A549 (cell line): ENCODE results near the gene UNC45B. TPM values are rescaled to one million over a fixed set of nuclear protein-coding genes. Genes with fewer than 3 reads are reported as not detected.

Experiments
- ATAC-seq, 2 experiments: fragments of 200-7000 bp in 1 of 2; fragments of >200 bp in 1 of 2; cut with Nextera tagmentation in 1 of 2; cut with Tn5 transposase in 1 of 2; 3 replicates each; pipeline versions ENCODE4 v1.8.0 to v1.9.1; 2018 to 2020; ENCODE audit warnings: mild to moderate bottlenecking in 1 of 2, moderate library complexity in 1 of 2
- CTCF ChIA-PET: fragments of 300-600 bp; sonication (Branson Sonifier 250); formaldehyde crosslinking; extraction: SDS; loops from one replicate; lab custom pipeline; 2021; ENCODE audit warnings: antibody characterized with exemption, inconsistent platforms; lab: Yijun Ruan, JAX
- POLR2A ChIA-PET: fragments of 350-600 bp; formaldehyde crosslinking; extraction: SDS; loops from one replicate; lab custom pipeline; 2021; ENCODE audit warnings: antibody characterized with exemption, inconsistent platforms; lab: Yijun Ruan, JAX
- DNase-seq, 2 experiments: peaks; one replicate each; pipeline versions ENCODE4 v3.0.0 to v3.0.0-alpha.2; 2011 to 2016; ENCODE audit warnings: low read depth in 1 of 2, low spot score in 1 of 2
- FAIRE-seq: peaks from 2 replicates; lab custom pipeline; 2011; peaks lifted over from hg19 to GRCh38; lab: Jason Lieb, UNC
- H3K27ac ChIP-seq, 2 experiments: fragments of >200 bp; sonication (Bioruptor Twin); formaldehyde crosslinking; 3 replicates each; pipeline ENCODE4 v1.5.1; 2016 to 2017
- H3K4me1 ChIP-seq: fragments of >200 bp; sonication (Bioruptor Twin); formaldehyde crosslinking; 3 replicates; pipeline ENCODE4 v1.6.1; 2016
- H3K4me2 ChIP-seq: fragments of >200 bp; sonication (Bioruptor Twin); formaldehyde crosslinking; 3 replicates; pipeline ENCODE4 v1.6.1; 2016
- H3K4me3 ChIP-seq: fragments of >200 bp; sonication (Bioruptor Twin); formaldehyde crosslinking; 3 replicates; pipeline ENCODE4 v1.5.1; 2016
- H3K9me3 ChIP-seq: fragments of >200 bp; sonication (Bioruptor Twin); formaldehyde crosslinking; 3 replicates; pipeline ENCODE4 v1.6.1; 2016
- BHLHE40 ChIP-seq: IDR thresholded peaks from 2 replicates; pipeline ENCODE4 v1.6.1; 2012; ENCODE audit warnings: low read depth, low read length, inconsistent platforms
- EHF ChIP-seq: fragments of 250-450 bp; sonication (Bioruptor Pico); IDR thresholded peaks from 2 replicates; pipeline ENCODE4 v1.5.0; 2020; ENCODE audit warnings: mild to moderate bottlenecking
- EP300 ChIP-seq, 2 experiments: fragments of >200 bp; sonication (Bioruptor Twin); formaldehyde crosslinking; IDR thresholded peaks; 2 replicates in 1 of 2; 3 replicates in 1 of 2; pipeline ENCODE4 v1.6.1; 2016 to 2017
- ESRRA ChIP-seq: fragments of 150-350 bp; IDR thresholded peaks from 2 replicates; pipeline ENCODE4 v1.6.1; 2014; ENCODE audit warnings: mild to moderate bottlenecking, low read length, borderline replicate concordance
- GATA3 ChIP-seq: IDR thresholded peaks from 2 replicates; pipeline ENCODE4 v1.6.1; 2012; ENCODE audit warnings: borderline replicate concordance
- HDAC2 ChIP-seq: fragments of 200-600 bp; sonication (generic); IDR thresholded peaks from 2 replicates; pipeline ENCODE4 v1.6.1; 2016
- JUN ChIP-seq, 2 experiments: fragments of >200 bp; sonication (Bioruptor Twin); formaldehyde crosslinking; IDR thresholded peaks; 2 replicates in 1 of 2; 3 replicates in 1 of 2; pipeline ENCODE4 v1.6.1; 2016 to 2017
- JUNB ChIP-seq: fragments of >200 bp; sonication (Bioruptor Twin); formaldehyde crosslinking; IDR thresholded peaks from 2 replicates; pipeline ENCODE4 v1.6.1; 2016
- POLR2AphosphoS2 ChIP-seq: conservative IDR thresholded peaks from 2 replicates; pipeline ENCODE4 v1.6.1; 2012; ENCODE audit warnings: low read length, improper control_type of control experiment, inconsistent platforms
- RAD21 ChIP-seq, 2 experiments: fragments of >200 bp in 1 of 2; sonication (Bioruptor Twin) in 1 of 2; formaldehyde crosslinking in 1 of 2; IDR thresholded peaks in 1 of 2; conservative IDR thresholded peaks in 1 of 2; 2 replicates in 1 of 2; 3 replicates in 1 of 2; pipeline ENCODE4 v1.6.1; 2012 to 2018; ENCODE audit warnings: inconsistent platforms in 1 of 2
- RARB ChIP-seq: fragments of 250-450 bp; sonication (Bioruptor Pico); IDR thresholded peaks from 2 replicates; pipeline ENCODE4 v1.8.0; 2021; ENCODE audit warnings: mild to moderate bottlenecking, moderate library complexity
- RFX5 ChIP-seq: fragments of 450-650 bp; IDR thresholded peaks from 2 replicates; pipeline ENCODE4 v1.7.1; 2014; ENCODE audit warnings: antibody characterized with exemption, mild to moderate bottlenecking, moderate library complexity
- TFCP2L1 ChIP-seq: fragments of 250-450 bp; sonication (Bioruptor Pico); IDR thresholded peaks from 2 replicates; pipeline ENCODE4 v1.5.0; 2021; ENCODE audit warnings: mild to moderate bottlenecking
- ZC3H11A ChIP-seq: fragments of 450-650 bp; IDR thresholded peaks from 2 replicates; pipeline ENCODE4 v1.6.1; 2014; ENCODE audit warnings: antibody characterized with exemption, mild to moderate bottlenecking
- ZFP36 ChIP-seq: fragments of 450-650 bp; IDR thresholded peaks from 2 replicates; pipeline ENCODE4 v1.6.1; 2014; ENCODE audit warnings: borderline replicate concordance; ENCODE audit not compliant: partially characterized antibody
- ZNF302 ChIP-seq: fragments of 250-450 bp; sonication (Bioruptor Pico); IDR thresholded peaks from 2 replicates; pipeline ENCODE4 v1.9.0; 2021; ENCODE audit warnings: inconsistent platforms, mild to moderate bottlenecking, moderate library complexity
- ZSCAN20 ChIP-seq: fragments of 250-450 bp; sonication (Bioruptor Pico); IDR thresholded peaks from 2 replicates; pipeline ENCODE4 v1.8.0; 2022; ENCODE audit warnings: mild to moderate bottlenecking, moderate library complexity
- WGBS: methylation state at CpG from one replicate; pipeline ENCODE4 v1.1.6; 2017; ENCODE audit errors: missing lambda C conversion rate; 5-methylcytosine and 5-hydroxymethylcytosine counted together
- polyA minus RNA-seq: library from RNA; depleted of rRNA, polyadenylated mRNA; stranded (reverse); fragments of >200 nt; gene quantifications from 2 replicates; pipeline ENCODE4 v1.2.3, GENCODE V29; 2011; rRNA and poly(A)+ RNA removed
- polyA plus RNA-seq, 4 experiments: library from polyadenylated mRNA; depleted of rRNA in 3 of 4; stranded (reverse); fragments of >200 nt; fragmentation: RNase III in 1 of 4; extraction: RNeasy Plus Mini Kit Qiagen cat#74134 plus additional on column Dnase treatment in 1 of 4; gene quantifications; 2 replicates in 3 of 4; 3 replicates in 1 of 4; pipeline ENCODE4 v1.2.3, GENCODE V29; 2011 to 2017
- TF ChIP-seq, protein P1 (sequence below): fragments of >200 bp; sonication (Bioruptor Twin); formaldehyde crosslinking; IDR thresholded peaks from 2 replicates; pipeline ENCODE4 v1.6.1; 2016
- TF ChIP-seq, protein P2 (sequence below): fragments of 200-600 bp; sonication (generic); IDR thresholded peaks from 2 replicates; pipeline ENCODE4 v1.6.1; 2016; ENCODE audit warnings: antibody characterized with exemption, mild to moderate bottlenecking, moderate library complexity
- TF ChIP-seq, protein P3 (sequence below): fragments of 250-450 bp; sonication (Bioruptor Pico); IDR thresholded peaks from 2 replicates; pipeline ENCODE4 v1.5.0; 2020; ENCODE audit warnings: low read depth, mild to moderate bottlenecking, moderate library complexity
- TF ChIP-seq, protein P4 (sequence below): IDR thresholded peaks from 2 replicates; pipeline ENCODE4 v1.6.1; 2012
- TF ChIP-seq, protein P5 (sequence below): IDR thresholded peaks from 2 replicates; pipeline ENCODE4 v1.6.1; 2012

Gene UNC45B, protein sequence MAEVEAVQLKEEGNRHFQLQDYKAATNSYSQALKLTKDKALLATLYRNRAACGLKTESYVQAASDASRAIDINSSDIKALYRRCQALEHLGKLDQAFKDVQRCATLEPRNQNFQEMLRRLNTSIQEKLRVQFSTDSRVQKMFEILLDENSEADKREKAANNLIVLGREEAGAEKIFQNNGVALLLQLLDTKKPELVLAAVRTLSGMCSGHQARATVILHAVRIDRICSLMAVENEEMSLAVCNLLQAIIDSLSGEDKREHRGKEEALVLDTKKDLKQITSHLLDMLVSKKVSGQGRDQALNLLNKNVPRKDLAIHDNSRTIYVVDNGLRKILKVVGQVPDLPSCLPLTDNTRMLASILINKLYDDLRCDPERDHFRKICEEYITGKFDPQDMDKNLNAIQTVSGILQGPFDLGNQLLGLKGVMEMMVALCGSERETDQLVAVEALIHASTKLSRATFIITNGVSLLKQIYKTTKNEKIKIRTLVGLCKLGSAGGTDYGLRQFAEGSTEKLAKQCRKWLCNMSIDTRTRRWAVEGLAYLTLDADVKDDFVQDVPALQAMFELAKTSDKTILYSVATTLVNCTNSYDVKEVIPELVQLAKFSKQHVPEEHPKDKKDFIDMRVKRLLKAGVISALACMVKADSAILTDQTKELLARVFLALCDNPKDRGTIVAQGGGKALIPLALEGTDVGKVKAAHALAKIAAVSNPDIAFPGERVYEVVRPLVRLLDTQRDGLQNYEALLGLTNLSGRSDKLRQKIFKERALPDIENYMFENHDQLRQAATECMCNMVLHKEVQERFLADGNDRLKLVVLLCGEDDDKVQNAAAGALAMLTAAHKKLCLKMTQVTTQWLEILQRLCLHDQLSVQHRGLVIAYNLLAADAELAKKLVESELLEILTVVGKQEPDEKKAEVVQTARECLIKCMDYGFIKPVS
- polyA plus RNA-seq (2011; rRNA removed) (not detected in 2 replicates), polyA plus RNA-seq (2017; fragmentation: RNase III; extraction: RNeasy Plus Mini Kit Qiagen cat#74134 plus additional on column Dnase treatment) (not detected in 3 replicates), polyA minus RNA-seq (not detected in 2 replicates)
- polyA plus RNA-seq (2012; cell fraction: cytosol; rRNA removed) = not detected in 2 replicates
- polyA plus RNA-seq (2012; cell fraction: nucleus; rRNA removed) = not detected in 2 replicates

DNA sequence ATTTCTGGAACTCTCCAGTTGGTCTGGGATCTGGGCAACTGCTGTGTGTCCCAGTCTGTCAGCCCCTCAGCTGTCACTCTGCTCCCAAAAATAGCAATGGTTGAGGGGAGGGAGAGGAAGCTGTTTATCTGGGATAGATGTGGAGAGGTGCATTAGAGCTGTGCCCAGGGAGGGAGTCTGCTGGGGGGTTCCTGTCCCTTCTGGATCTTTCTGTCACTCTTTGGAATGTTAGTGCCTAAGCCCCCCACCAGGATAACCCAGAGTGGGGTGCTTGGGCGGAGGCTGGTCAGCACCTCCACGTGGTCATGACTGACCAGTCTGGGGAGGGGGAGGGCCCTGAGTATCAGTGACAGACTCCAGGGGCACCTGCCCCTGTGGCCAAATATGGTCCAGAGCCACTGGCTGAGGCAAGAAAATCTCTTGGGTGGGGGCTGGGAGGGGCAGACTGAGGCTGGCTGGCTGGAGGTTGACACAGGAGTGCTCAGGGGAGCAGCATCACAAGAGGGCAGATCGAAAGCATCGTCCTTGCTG, at the start of gene UNC45B:
TSS of gene UNC45B (plus strand) at position 443 of the 531 bp plus-strand sequence. CDS start 447 bp downstream, outside the sequence.
- ATAC-seq = no peak
- 78% methylated on average over 4 of the region's 4 CpGs for WGBS
- H3K4me3 ChIP-seq = no peak within 1 kb of the TSS
- ChIA-PET CTCF (interaction anchor here (0.7 to 3.6 kb wide), 7 partner anchors 13 to 392 kb away, joined by 3 to 17 read pairs (median 4); partner anchors contain the start of gene RAD51D), POLR2A (interaction anchor here (1.2 to 1.5 kb wide), 2 partner anchors 15 to 166 kb away, joined by 3 read pairs; no protein-coding TSS in a partner anchor)
- DNase-seq = no peak
- H3K4me2 ChIP-seq = no peak within 1 kb of the TSS
- no peaks in the 10 kb centered on the region for H3K9me3 ChIP-seq
- no peak for FAIRE-seq
- H3K4me1 ChIP-seq = no peaks in the 10 kb centered on the region
- no peak for TF ChIP-seq EP300 (IDR thresholded peaks at IDR 0.05)
- TF ChIP-seq, all 56 proteins: peak for 0
- H3K27ac ChIP-seq = no peak within 1 kb of the TSS

DNA sequence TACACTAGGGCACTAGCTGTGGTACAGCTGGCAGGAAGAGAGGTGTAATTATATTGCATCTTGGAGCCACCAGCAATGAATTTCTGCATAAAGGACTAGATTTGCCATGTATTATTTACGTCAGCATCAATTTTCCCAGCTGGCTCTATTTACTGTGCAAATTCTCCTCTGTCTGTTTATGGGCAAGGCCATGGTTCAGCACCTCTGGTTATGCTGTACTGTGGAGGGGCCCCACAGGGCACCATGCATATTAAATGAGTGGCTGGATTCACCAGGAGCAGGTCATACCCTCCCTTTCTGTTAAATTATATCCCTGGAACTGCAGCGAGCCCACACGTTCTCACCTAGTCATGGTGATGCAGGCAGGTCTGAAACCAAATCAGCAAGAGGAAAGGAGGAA, 47.7 kb upstream of the UNC45B start:
- Histone ChIP-seq H3K9me3 (no peaks in the 10 kb centered on the region), H3K27ac (no peak overlapping the region), H3K4me3 (no peak overlapping the region), H3K4me2 (no peak overlapping the region), H3K4me1 (peaks cover 8% of the 10 kb centered on the region; the same call in 2 of the 3 replicates)
- ChIA-PET CTCF (interaction anchor here (1.2 to 6.7 kb wide), 4 partner anchors 10 to 101 kb away, joined by 3 to 49 read pairs (median 38); partner anchors contain the start of gene RAD51D), POLR2A (no interaction called here)
- ATAC-seq (no peak), FAIRE-seq (no peak), DNase-seq (no peak)
- TF ChIP-seq RAD21 (conservative IDR thresholded peaks at IDR 0.05 in 1 of 2, IDR thresholded peaks at IDR 0.05 in 1 of 2) (no peak), ZNF302 (no peak), RFX5 (no peak)
- TF ChIP-seq, protein P1, sequence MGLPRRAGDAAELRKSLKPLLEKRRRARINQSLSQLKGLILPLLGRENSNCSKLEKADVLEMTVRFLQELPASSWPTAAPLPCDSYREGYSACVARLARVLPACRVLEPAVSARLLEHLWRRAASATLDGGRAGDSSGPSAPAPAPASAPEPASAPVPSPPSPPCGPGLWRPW = no peak
- TF ChIP-seq, protein P2, sequence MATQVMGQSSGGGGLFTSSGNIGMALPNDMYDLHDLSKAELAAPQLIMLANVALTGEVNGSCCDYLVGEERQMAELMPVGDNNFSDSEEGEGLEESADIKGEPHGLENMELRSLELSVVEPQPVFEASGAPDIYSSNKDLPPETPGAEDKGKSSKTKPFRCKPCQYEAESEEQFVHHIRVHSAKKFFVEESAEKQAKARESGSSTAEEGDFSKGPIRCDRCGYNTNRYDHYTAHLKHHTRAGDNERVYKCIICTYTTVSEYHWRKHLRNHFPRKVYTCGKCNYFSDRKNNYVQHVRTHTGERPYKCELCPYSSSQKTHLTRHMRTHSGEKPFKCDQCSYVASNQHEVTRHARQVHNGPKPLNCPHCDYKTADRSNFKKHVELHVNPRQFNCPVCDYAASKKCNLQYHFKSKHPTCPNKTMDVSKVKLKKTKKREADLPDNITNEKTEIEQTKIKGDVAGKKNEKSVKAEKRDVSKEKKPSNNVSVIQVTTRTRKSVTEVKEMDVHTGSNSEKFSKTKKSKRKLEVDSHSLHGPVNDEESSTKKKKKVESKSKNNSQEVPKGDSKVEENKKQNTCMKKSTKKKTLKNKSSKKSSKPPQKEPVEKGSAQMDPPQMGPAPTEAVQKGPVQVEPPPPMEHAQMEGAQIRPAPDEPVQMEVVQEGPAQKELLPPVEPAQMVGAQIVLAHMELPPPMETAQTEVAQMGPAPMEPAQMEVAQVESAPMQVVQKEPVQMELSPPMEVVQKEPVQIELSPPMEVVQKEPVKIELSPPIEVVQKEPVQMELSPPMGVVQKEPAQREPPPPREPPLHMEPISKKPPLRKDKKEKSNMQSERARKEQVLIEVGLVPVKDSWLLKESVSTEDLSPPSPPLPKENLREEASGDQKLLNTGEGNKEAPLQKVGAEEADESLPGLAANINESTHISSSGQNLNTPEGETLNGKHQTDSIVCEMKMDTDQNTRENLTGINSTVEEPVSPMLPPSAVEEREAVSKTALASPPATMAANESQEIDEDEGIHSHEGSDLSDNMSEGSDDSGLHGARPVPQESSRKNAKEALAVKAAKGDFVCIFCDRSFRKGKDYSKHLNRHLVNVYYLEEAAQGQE = no peak
- 93% methylated on average over 3 of the region's 3 CpGs for WGBS

DNA sequence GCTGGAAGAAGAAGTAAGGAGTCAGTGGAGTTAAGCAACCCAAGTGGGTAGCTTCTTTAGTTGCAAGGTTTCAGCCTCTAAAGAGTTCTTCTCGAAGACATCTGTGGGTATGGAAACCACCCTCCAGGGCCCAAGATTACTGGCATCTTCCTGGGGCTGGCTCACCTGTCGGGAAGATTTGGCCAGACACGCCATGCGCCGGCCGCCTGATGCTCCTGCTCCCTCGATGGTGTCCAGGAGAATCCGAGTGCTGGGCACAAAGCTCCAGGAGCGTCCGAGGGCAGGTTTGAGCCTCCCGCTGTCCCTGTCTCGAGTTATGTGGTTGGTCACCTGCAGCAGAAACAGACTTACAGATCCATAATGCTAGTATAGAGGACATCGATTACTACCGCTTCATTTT, 46.6 kb upstream of the UNC45B start:
- no peak overlapping the region for H3K4me3 ChIP-seq
- WGBS = 91% methylated on average over 10 of the region's 14 CpGs
- ChIA-PET POLR2A (no interaction called here), CTCF (interaction anchor here (1.2 to 6.7 kb wide), 3 partner anchors 11 to 102 kb away, joined by 3 to 43 read pairs (median 32); partner anchors contain the start of gene RAD51D)
- no peak overlapping the region for H3K4me2 ChIP-seq
- DNase-seq = no peak
- H3K9me3 ChIP-seq = no peaks in the 10 kb centered on the region
- no peak overlapping the region for H3K27ac ChIP-seq
- ATAC-seq = no peak
- FAIRE-seq = no peak
- H3K4me1 ChIP-seq = no peaks in the 10 kb centered on the region
- TF ChIP-seq, protein P3, sequence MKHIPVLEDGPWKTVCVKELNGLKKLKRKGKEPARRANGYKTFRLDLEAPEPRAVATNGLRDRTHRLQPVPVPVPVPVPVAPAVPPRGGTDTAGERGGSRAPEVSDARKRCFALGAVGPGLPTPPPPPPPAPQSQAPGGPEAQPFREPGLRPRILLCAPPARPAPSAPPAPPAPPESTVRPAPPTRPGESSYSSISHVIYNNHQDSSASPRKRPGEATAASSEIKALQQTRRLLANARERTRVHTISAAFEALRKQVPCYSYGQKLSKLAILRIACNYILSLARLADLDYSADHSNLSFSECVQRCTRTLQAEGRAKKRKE (CRISPR knock-in tag) = no peak
- TF ChIP-seq ZC3H11A (no peak), RARB (CRISPR knock-in tag) (no peak), ZSCAN20 (CRISPR knock-in tag) (no peak), JUN (IDR thresholded peaks at IDR 0.05) (no peak), GATA3 (no peak), ZNF302 (no peak), BHLHE40 (no peak), JUNB (no peak), ESRRA (no peak), POLR2AphosphoS2 (no peak), EHF (no peak), TFCP2L1 (no peak), HDAC2 (no peak), ZFP36 (no peak), RAD21 (conservative IDR thresholded peaks at IDR 0.05 in 1 of 2, IDR thresholded peaks at IDR 0.05 in 1 of 2) (no peak)
- TF ChIP-seq, protein P1 = no peak
- TF ChIP-seq, protein P4, sequence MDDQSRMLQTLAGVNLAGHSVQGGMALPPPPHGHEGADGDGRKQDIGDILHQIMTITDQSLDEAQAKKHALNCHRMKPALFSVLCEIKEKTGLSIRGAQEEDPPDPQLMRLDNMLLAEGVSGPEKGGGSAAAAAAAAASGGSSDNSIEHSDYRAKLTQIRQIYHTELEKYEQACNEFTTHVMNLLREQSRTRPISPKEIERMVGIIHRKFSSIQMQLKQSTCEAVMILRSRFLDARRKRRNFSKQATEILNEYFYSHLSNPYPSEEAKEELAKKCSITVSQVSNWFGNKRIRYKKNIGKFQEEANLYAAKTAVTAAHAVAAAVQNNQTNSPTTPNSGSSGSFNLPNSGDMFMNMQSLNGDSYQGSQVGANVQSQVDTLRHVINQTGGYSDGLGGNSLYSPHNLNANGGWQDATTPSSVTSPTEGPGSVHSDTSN = no peak
- TF ChIP-seq, protein P5, sequence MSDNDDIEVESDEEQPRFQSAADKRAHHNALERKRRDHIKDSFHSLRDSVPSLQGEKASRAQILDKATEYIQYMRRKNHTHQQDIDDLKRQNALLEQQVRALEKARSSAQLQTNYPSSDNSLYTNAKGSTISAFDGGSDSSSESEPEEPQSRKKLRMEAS = no peak
